DND-41 (cell line): ENCODE results near the gene RPUSD1.
"Not testable (repeated sequence)": the region's sequence is repeated elsewhere in the genome, so short reads cannot be mapped to it uniquely, and the experiment has no call there.

ENCODE experiments used
- EZH2 ChIP-seq: IDR thresholded peaks from 3 replicates; pipeline ENCODE4 v1.6.1; 2012; ENCODE audit warnings: borderline replicate concordance, low read depth, mild to moderate bottlenecking, moderate library complexity, low read length, inconsistent platforms; ENCODE audit not compliant: severe bottlenecking
- TF ChIP-seq, protein P1 (sequence below): IDR thresholded peaks from 2 replicates; pipeline ENCODE4 v1.5.1; 2012; ENCODE audit warnings: borderline replicate concordance, low read length, moderate library complexity, mild to moderate bottlenecking; ENCODE audit not compliant: poor library complexity, severe bottlenecking; ENCODE audit errors: extremely low read depth

DNA sequence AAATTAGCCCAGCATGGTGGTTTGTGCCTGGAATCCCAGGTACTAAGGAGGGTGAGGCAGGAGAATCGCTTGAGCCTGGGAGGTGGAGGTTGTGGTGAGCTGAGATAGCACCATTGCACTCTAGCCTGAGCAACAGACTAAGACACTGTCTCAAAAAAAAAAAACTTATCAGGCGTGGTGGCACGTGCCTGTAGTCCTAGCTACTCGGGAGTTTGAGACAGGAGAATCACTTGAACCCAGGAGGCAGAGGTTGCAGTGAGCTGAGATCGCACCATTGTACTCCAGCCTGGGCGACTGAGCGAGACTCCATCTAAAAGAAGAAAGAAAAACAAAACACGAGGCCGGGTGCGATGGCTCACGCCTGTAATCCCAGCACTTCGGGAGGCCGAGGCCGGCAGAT, 45.3 kb downstream of the RPUSD1 start:
- TF ChIP-seq, protein P1, sequence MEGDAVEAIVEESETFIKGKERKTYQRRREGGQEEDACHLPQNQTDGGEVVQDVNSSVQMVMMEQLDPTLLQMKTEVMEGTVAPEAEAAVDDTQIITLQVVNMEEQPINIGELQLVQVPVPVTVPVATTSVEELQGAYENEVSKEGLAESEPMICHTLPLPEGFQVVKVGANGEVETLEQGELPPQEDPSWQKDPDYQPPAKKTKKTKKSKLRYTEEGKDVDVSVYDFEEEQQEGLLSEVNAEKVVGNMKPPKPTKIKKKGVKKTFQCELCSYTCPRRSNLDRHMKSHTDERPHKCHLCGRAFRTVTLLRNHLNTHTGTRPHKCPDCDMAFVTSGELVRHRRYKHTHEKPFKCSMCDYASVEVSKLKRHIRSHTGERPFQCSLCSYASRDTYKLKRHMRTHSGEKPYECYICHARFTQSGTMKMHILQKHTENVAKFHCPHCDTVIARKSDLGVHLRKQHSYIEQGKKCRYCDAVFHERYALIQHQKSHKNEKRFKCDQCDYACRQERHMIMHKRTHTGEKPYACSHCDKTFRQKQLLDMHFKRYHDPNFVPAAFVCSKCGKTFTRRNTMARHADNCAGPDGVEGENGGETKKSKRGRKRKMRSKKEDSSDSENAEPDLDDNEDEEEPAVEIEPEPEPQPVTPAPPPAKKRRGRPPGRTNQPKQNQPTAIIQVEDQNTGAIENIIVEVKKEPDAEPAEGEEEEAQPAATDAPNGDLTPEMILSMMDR, result not testable (repeated sequence)
- TF ChIP-seq EZH2, result not testable (repeated sequence)
